OCI-LY3 (cell line): Measurements from ENCODE around the gene VRK3.

Source experiments
- H2AFZ ChIP-seq: fragments of 200-600, 300-600 bp; shearing (Covaris generic); 2 replicates; pipeline ENCODE4 v1.6.0; 2014; ENCODE audit warnings: antibody characterized with exemption, low read depth, low read length
- H3K27ac ChIP-seq: fragments of 200-600, 300-600 bp; sonication (generic); 2 replicates; pipeline ENCODE4 v1.5.1; 2014; ENCODE audit warnings: mild to moderate bottlenecking, low read length, moderate library complexity, mixed read lengths
- H3K27me3 ChIP-seq: fragments of 200-600, 300-600 bp; sonication (generic); 2 replicates; pipeline ENCODE4 v1.6.1; 2014; ENCODE audit warnings: low read depth, low read length, mixed read lengths
- H3K36me3 ChIP-seq: fragments of 200-600, 300-600 bp; sonication (generic); replicated peaks from 2 replicates; pipeline ENCODE3; 2014; ENCODE audit warnings: low read depth, low read length, mixed read lengths
- H3K4me1 ChIP-seq: fragments of 300-600, 200-600 bp; sonication (generic); 2 replicates; pipeline ENCODE4 v1.6.1; 2014; ENCODE audit warnings: low read length, mixed read lengths
- H3K4me2 ChIP-seq: fragments of 200-600, 300-600 bp; sonication (generic); 2 replicates; pipeline ENCODE4 v1.6.1; 2014; ENCODE audit warnings: low read length, mixed read lengths
- H3K4me3 ChIP-seq: fragments of 300-600, 200-600 bp; sonication (generic); 2 replicates; pipeline ENCODE4 v1.5.1; 2014; ENCODE audit warnings: antibody characterized with exemption, mild to moderate bottlenecking, low read length, moderate library complexity
- H3K79me2 ChIP-seq: fragments of 300-600, 200-600 bp; shearing (Covaris generic); 2 replicates; pipeline ENCODE4 v1.6.1; 2014; ENCODE audit warnings: mild to moderate bottlenecking, low read length, mixed read lengths
- H3K9ac ChIP-seq: fragments of 300-600, 200-600 bp; shearing (Covaris generic); 2 replicates; pipeline ENCODE4 v1.6.0; 2014; ENCODE audit warnings: mild to moderate bottlenecking, low read length, moderate library complexity
- H3K9me3 ChIP-seq: fragments of 200-600, 300-600 bp; shearing (Covaris generic); 2 replicates; pipeline ENCODE4 v1.6.1; 2014; ENCODE audit warnings: low read length, mixed read lengths; ENCODE audit not compliant: insufficient read depth
- H4K20me1 ChIP-seq: fragments of 200-600, 300-600 bp; sonication (generic); 2 replicates; pipeline ENCODE4 v1.6.1; 2016; ENCODE audit warnings: low read length, mixed read lengths; ENCODE audit not compliant: insufficient read depth
- CTCF ChIP-seq: fragments of 200-600, 300-600 bp; sonication (generic); IDR thresholded peaks from 2 replicates; pipeline ENCODE4 v1.5.1; 2014; ENCODE audit warnings: antibody characterized with exemption, low read length, low read depth
- EZH2phosphoT487 ChIP-seq: fragments of 200-600 bp; shearing (Covaris generic); IDR thresholded peaks from 2 replicates; pipeline ENCODE4 v1.6.1; 2018; ENCODE audit warnings: antibody characterized with exemption, mixed run types, low read depth

Gene VRK3

GRCh38 chr19:49952906-49953305 lies 72.3 kb downstream of the VRK3 start:
- Histone ChIP-seq H3K79me2 (no peaks in the 10 kb centered on the region), H3K4me2 (peak overlapping the region; percentile 37), H3K36me3 (no peaks in the 10 kb centered on the region), H2AFZ (no peak overlapping the region), H3K4me1 (peaks cover 42% of the 10 kb centered on the region), H3K27ac (no peak overlapping the region), H3K9ac (no peak overlapping the region), H3K9me3 (no peaks in the 10 kb centered on the region), H3K27me3 (peaks cover 76% of the 10 kb centered on the region), H3K4me3 (peak overlapping the region; percentile 21), H4K20me1 (peaks cover 3% of the 10 kb centered on the region; the same call in 1 of the 2 replicates)
- TF ChIP-seq CTCF, result no peak
- no peak for TF ChIP-seq EZH2phosphoT487

DNA sequence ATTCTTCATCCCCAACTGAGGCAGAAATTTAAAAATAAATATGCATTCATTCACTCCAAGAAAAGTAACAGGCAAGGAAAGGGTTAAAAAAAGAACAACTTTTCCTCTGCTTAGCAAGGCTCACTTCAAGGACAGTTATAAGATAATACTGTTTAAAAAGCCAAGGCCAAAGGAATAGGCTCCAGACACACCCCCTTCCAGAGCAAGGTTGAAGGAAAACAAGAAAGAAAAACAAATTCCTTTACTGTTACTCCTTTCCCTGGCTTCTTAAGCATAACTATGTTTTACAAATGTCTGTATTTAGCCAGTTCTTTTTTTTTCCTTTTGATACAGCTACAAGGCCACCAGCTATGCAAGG lies 72.7 kb downstream of the VRK3 start:
- Histone ChIP-seq H3K4me1 (peaks cover 42% of the 10 kb centered on the region), H3K27ac (no peak overlapping the region), H3K36me3 (no peaks in the 10 kb centered on the region), H3K4me2 (no peak overlapping the region), H3K79me2 (no peaks in the 10 kb centered on the region), H3K4me3 (no peak overlapping the region), H3K9ac (no peak overlapping the region), H2AFZ (no peak overlapping the region), H4K20me1 (peaks cover 3% of the 10 kb centered on the region; the same call in 1 of the 2 replicates), H3K27me3 (peaks cover 74% of the 10 kb centered on the region), H3K9me3 (no peaks in the 10 kb centered on the region)
- TF ChIP-seq CTCF (no peak), EZH2phosphoT487 (no peak)

GRCh38 chr19:49951806-49952478 lies 73.2 kb downstream of the VRK3 start:
- H3K4me1 ChIP-seq, result peaks cover 42% of the 10 kb centered on the region
- no peak overlapping the region for H2AFZ ChIP-seq
- no peaks in the 10 kb centered on the region for H3K9me3 ChIP-seq
- peaks cover 74% of the 10 kb centered on the region for H3K27me3 ChIP-seq
- H3K79me2 ChIP-seq, result no peaks in the 10 kb centered on the region
- no peak for TF ChIP-seq EZH2phosphoT487
- no peak for TF ChIP-seq CTCF
- no peak overlapping the region for H3K4me2 ChIP-seq
- no peak overlapping the region for H3K9ac ChIP-seq
- peaks cover 3% of the 10 kb centered on the region; the same call in 1 of the 2 replicates for H4K20me1 ChIP-seq
- H3K27ac ChIP-seq, result no peak overlapping the region
- H3K36me3 ChIP-seq, result no peaks in the 10 kb centered on the region
- H3K4me3 ChIP-seq, result no peak overlapping the region

DNA sequence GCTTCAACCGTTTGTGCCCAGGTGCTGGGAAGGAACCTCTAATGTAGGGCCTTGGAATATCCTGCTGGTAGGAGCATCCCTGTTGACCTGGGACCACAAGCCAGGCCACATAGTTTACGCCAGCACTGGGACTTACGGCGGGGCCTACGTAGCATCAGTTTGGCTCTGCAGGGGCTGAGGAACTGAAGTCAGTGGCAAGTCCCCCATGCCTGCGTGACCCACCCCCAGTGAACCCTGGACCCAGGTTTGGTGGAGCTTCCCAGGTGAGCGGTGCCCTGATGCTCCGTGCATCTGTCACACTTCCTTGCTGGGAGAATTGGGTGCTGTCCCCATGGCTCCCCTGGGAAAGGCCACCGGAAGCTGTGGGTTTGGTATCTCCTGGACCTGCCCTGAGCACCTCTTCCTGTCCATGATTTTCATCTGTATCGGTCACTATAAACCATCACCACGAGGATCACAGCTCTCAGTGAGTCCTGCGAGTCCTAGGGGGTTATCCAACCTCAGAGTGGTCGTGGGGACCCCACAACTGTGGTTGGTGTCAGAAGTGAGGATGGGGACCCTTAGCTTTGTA lies 74.1 kb downstream of the VRK3 start:
- Histone ChIP-seq H3K4me2 (peak overlapping the region; percentile 6; the same call in 1 of the 2 replicates), H4K20me1 (peaks cover 3% of the 10 kb centered on the region; the same call in 1 of the 2 replicates), H2AFZ (no peak overlapping the region), H3K4me1 (peaks cover 42% of the 10 kb centered on the region), H3K27ac (no peak overlapping the region), H3K79me2 (no peaks in the 10 kb centered on the region), H3K9me3 (no peaks in the 10 kb centered on the region), H3K36me3 (no peaks in the 10 kb centered on the region), H3K4me3 (no peak overlapping the region), H3K9ac (no peak overlapping the region), H3K27me3 (peaks cover 77% of the 10 kb centered on the region)
- TF ChIP-seq EZH2phosphoT487, result no peak
- no peak for TF ChIP-seq CTCF
